Measurements from ENCODE around the gene EMILIN3.

EMILIN3 gene

GRCh38 chr20:41364236-41364855 lies 2.3 kb downstream of the EMILIN3 start:
- no peak for TF ChIP-seq CTCF (IDR thresholded peaks at IDR 0.05; ENCODE audit: low read depth, low read length)
- TF ChIP-seq MYC (IDR thresholded peaks at IDR 0.05; ENCODE audit: low read depth, low read length), result no peak
- TF ChIP-seq POLR2A (IDR thresholded peaks at IDR 0.05; ENCODE audit: extremely low read depth, insufficient read length), result no peak
- TF ChIP-seq, protein P1, sequence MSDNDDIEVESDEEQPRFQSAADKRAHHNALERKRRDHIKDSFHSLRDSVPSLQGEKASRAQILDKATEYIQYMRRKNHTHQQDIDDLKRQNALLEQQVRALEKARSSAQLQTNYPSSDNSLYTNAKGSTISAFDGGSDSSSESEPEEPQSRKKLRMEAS (IDR thresholded peaks at IDR 0.05; ENCODE audit: low read depth, low read length), result no peak
- DNase-seq (ENCODE audit: low read depth), result no peak
- H3K4me3 ChIP-seq (ENCODE audit: low read depth, low read length), result no peak overlapping the region

DNA sequence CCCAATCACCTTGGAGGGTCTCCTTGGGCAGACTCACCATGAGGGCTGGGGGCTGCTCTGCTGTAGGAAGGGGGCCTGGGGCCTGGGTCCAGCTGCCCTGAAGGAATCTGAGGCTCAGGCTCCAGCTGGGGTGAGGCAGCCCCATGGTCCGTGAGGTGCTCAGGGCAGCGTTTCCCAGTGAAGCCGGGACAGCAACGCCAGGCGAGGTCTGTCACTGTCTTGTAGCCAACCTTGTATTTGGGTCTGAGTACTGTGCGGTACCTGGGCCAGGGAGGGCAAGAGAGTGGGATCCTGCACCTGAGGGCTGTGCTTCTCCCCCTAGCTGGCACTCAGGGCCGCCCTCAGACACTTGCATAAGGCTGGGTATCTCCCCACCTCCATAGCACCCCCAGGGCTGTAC lies 3.0 kb downstream of the EMILIN3 start:
- no peak overlapping the region for H3K4me3 ChIP-seq (ENCODE audit: low read depth, low read length)
- TF ChIP-seq CTCF (IDR thresholded peaks at IDR 0.05; ENCODE audit: low read depth, low read length) (no peak), POLR2A (IDR thresholded peaks at IDR 0.05; ENCODE audit: extremely low read depth, insufficient read length) (no peak), MYC (IDR thresholded peaks at IDR 0.05; ENCODE audit: low read depth, low read length) (no peak)
- DNase-seq (ENCODE audit: low read depth), result no peak

DNA sequence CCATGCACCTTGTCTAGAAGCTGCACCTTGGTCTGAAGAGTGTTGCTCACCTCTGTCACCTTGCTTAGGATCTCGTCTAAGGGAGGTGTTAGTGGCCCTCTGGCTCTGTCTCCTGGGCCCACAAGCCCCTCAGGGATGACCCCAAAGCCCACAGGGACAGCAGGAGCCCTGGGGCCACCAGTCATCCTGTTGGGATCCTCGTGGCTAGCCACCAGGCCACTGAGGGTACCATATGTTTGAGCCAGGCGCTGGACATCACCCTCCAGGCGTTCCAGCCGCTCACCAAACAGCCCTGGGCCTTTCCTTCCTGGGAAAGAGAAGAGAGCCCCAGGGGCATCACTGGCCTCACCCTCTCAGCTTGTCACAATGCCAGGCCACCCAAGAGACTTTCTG lies 3.9 kb downstream of the EMILIN3 start:
- TF ChIP-seq POLR2A (IDR thresholded peaks at IDR 0.05; ENCODE audit: extremely low read depth, insufficient read length), result no peak
- TF ChIP-seq MYC (IDR thresholded peaks at IDR 0.05; ENCODE audit: low read depth, low read length), result no peak
- TF ChIP-seq, protein P1 (IDR thresholded peaks at IDR 0.05; ENCODE audit: low read depth, low read length), result no peak
- no peak for TF ChIP-seq CTCF (IDR thresholded peaks at IDR 0.05; ENCODE audit: low read depth, low read length)
- no peak overlapping the region for H3K4me3 ChIP-seq (ENCODE audit: low read depth, low read length)
- no peak for DNase-seq (ENCODE audit: low read depth)

- no peak overlapping the region for H3K4me3 ChIP-seq (ENCODE audit: low read depth, low read length)
- no peak for TF ChIP-seq MYC (IDR thresholded peaks at IDR 0.05; ENCODE audit: low read depth, low read length)
- TF ChIP-seq, protein P1 (IDR thresholded peaks at IDR 0.05; ENCODE audit: low read depth, low read length), result no peak
- no peak for TF ChIP-seq CTCF (IDR thresholded peaks at IDR 0.05; ENCODE audit: low read depth, low read length)
- no peak for TF ChIP-seq POLR2A (IDR thresholded peaks at IDR 0.05; ENCODE audit: extremely low read depth, insufficient read length)
- DNase-seq (ENCODE audit: low read depth), result no peak
These were observed 4.6 kb downstream of the EMILIN3 start for GRCh38 chr20:41361757-41362747.

DNA sequence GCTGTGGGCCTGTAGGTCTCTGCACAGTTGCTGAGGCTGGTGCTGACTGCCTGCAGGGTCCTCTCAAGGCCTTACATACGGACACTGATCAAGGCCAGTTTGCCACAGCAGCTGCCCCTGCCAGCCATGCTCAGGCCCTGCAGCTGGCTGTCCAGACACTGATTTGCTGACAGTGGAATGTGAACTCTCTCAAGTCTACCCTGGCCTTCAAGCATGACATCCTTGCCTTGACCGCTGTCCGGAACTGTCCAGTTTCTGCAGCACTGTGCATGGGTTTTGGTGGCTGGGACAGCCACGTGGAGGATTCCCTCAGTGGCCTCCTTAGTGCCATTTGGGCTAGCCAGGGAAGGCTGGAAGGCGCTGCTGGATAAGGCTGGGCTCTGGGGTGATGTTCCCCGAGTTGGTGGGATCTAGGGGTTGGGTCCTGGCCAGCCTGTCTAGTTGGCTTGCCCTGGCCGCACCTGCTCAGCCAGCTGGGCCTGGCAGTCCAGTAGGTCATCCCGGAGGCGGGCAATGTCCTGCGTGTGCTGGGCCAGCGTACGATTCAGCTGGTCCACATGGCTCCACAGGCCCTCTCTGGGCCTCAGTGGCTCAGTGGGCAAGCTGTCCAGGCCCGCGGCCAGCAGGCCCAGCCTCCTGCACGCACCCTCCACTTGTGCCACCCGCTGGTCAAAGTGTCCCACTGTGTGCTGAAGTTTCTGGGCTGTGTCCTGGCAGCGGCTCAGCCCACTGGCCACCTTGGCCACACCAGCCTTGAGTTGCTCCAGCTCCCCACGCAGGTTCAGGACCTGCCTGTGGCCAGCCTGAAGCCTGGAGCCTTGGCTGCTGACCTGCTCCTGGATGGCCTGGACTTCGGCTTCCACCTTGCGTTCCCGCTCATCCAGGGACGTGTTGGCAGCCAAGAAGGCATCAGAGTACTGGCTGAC lies 5.5 kb downstream of the EMILIN3 start:
- no peak for DNase-seq (ENCODE audit: low read depth)
- H3K4me3 ChIP-seq (ENCODE audit: low read depth, low read length), result no peak overlapping the region
- TF ChIP-seq MYC (IDR thresholded peaks at IDR 0.05; ENCODE audit: low read depth, low read length) (no peak), CTCF (IDR thresholded peaks at IDR 0.05; ENCODE audit: low read depth, low read length) (no peak), POLR2A (IDR thresholded peaks at IDR 0.05; ENCODE audit: extremely low read depth, insufficient read length) (no peak)
- TF ChIP-seq, protein P1 (IDR thresholded peaks at IDR 0.05; ENCODE audit: low read depth, low read length), result no peak
